H9 (cell line): ENCODE data around the gene IL17RE. TPM values are rescaled to one million over a fixed set of nuclear protein-coding genes. Genes with fewer than 3 reads are reported as not detected.

ENCODE experiments used
- DNase-seq: peaks from one replicate; pipeline ENCODE4 v3.0.0-alpha.2; 2017
- H2AFZ ChIP-seq: one replicate; pipeline ENCODE4 v1.6.1; 2013; ENCODE audit warnings: mild to moderate bottlenecking, low read length, control low read depth, moderate library complexity
- H2AK5ac ChIP-seq: 2 replicates; pipeline ENCODE4 v1.6.1; 2013; ENCODE audit warnings: low read length, control low read depth, mixed read lengths; ENCODE audit not compliant: insufficient read length
- H2BK120ac ChIP-seq: one replicate; pipeline ENCODE4 v1.6.1; 2013; ENCODE audit warnings: low read depth, mild to moderate bottlenecking, low read length, control low read depth, inconsistent platforms; ENCODE audit not compliant: poor library complexity, severe bottlenecking
- H2BK12ac ChIP-seq: 2 replicates; pipeline ENCODE4 v1.6.1; 2013; ENCODE audit warnings: low read length, control low read depth, mixed read lengths, low read depth; ENCODE audit not compliant: insufficient read length
- H2BK15ac ChIP-seq: 2 replicates; pipeline ENCODE4 v1.6.1; 2013; ENCODE audit warnings: low read depth, low read length, control low read depth
- H2BK20ac ChIP-seq: one replicate; pipeline ENCODE4 v1.6.1; 2013; ENCODE audit warnings: low read depth, mild to moderate bottlenecking, low read length, control low read depth, inconsistent platforms; ENCODE audit not compliant: poor library complexity, severe bottlenecking
- H2BK5ac ChIP-seq: 2 replicates; pipeline ENCODE4 v1.6.1; 2013; ENCODE audit warnings: low read length, control low read depth, mixed read lengths; ENCODE audit not compliant: insufficient read length
- H3K14ac ChIP-seq: 2 replicates; pipeline ENCODE4 v1.6.1; 2013; ENCODE audit warnings: low read length, control low read depth; ENCODE audit not compliant: insufficient read depth
- H3K18ac ChIP-seq: 2 replicates; pipeline ENCODE4 v1.6.1; 2013; ENCODE audit warnings: low read depth, mild to moderate bottlenecking, mixed read lengths, low read length, control low read depth; ENCODE audit not compliant: insufficient read length
- H3K23ac ChIP-seq: 2 replicates; pipeline ENCODE4 v1.6.1; 2013; ENCODE audit warnings: low read length, control low read depth, mixed read lengths, low read depth; ENCODE audit not compliant: insufficient read length
- H3K23me2 ChIP-seq: 2 replicates; pipeline ENCODE4 v1.6.1; 2013; ENCODE audit warnings: low read depth, mild to moderate bottlenecking, mixed read lengths, low read length, control low read depth; ENCODE audit not compliant: insufficient read length, poor library complexity, severe bottlenecking
- H3K27ac ChIP-seq: 2 replicates; pipeline ENCODE4 v1.5.1; 2013; ENCODE audit warnings: low read length, control low read depth, mixed read lengths, low read depth; ENCODE audit not compliant: insufficient read length
- H3K27me3 ChIP-seq: 2 replicates; pipeline ENCODE4 v1.6.1; 2013; ENCODE audit warnings: low read length, control low read depth, inconsistent platforms; ENCODE audit not compliant: insufficient read depth
- H3K4ac ChIP-seq: 2 replicates; pipeline ENCODE4 v1.6.1; 2013; ENCODE audit warnings: low read depth, mild to moderate bottlenecking, control low read depth, inconsistent platforms, low read length, moderate library complexity
- H3K4me1 ChIP-seq: 2 replicates; pipeline ENCODE4 v1.6.1; 2013; ENCODE audit warnings: low read length, control low read depth, inconsistent platforms; ENCODE audit not compliant: insufficient read depth
- H3K4me2 ChIP-seq: 2 replicates; pipeline ENCODE4 v1.6.1; 2013; ENCODE audit warnings: low read length, control low read depth, mixed read lengths; ENCODE audit not compliant: insufficient read length, insufficient read depth
- H3K56ac ChIP-seq: 2 replicates; pipeline ENCODE4 v1.6.1; 2013; ENCODE audit warnings: low read depth, mild to moderate bottlenecking, mixed read lengths, low read length, control low read depth; ENCODE audit not compliant: insufficient read length
- H3K79me1 ChIP-seq: 2 replicates; pipeline ENCODE4 v1.6.1; 2013; ENCODE audit warnings: low read depth, mild to moderate bottlenecking, moderate library complexity, low read length, control low read depth, inconsistent platforms; ENCODE audit not compliant: insufficient read depth, poor library complexity, severe bottlenecking
- H3K79me2 ChIP-seq: 2 replicates; pipeline ENCODE4 v1.6.1; 2013; ENCODE audit warnings: low read length, control low read depth, inconsistent platforms; ENCODE audit not compliant: insufficient read depth
- H3K9ac ChIP-seq: 2 replicates; pipeline ENCODE4 v1.6.1; 2013; ENCODE audit warnings: low read length, control low read depth, mixed read lengths; ENCODE audit not compliant: insufficient read length; ENCODE audit errors: extremely low read depth
- H3K9me3 ChIP-seq: one replicate; pipeline ENCODE4 v1.6.1; 2013; ENCODE audit warnings: low read depth, low read length, inconsistent platforms; ENCODE audit not compliant: control insufficient read depth
- H3T11ph ChIP-seq: one replicate; pipeline ENCODE4 v1.6.1; 2013; ENCODE audit warnings: mild to moderate bottlenecking, low read length, control low read depth, inconsistent platforms
- H4K20me1 ChIP-seq: one replicate; pipeline ENCODE4 v1.6.1; 2013; ENCODE audit not compliant: control insufficient read depth, insufficient read length, insufficient read depth
- H4K5ac ChIP-seq: 2 replicates; pipeline ENCODE4 v1.6.1; 2013; ENCODE audit warnings: low read depth, mild to moderate bottlenecking, mixed read lengths, low read length, control low read depth; ENCODE audit not compliant: insufficient read length
- H4K8ac ChIP-seq: replicated peaks from 2 replicates; pipeline ENCODE4 v1.6.1; 2013; ENCODE audit warnings: low read length, control low read depth, mixed read lengths, low read depth; ENCODE audit not compliant: insufficient read length
- H4K91ac ChIP-seq: 2 replicates; pipeline ENCODE4 v1.6.1; 2013; ENCODE audit warnings: low read depth, mild to moderate bottlenecking, moderate library complexity, mixed read lengths, low read length, control low read depth; ENCODE audit not compliant: insufficient read length
- H3K27ac Mint-ChIP-seq, 3 experiments: 2 replicates in 2 of 3; 3 replicates in 1 of 3; pipeline ENCODE4 v1.8.0; 2020 to 2021; ENCODE audit warnings: mixed read lengths in 3 of 3, mild to moderate bottlenecking in 1 of 3, moderate library complexity in 1 of 3
- H3K27me3 Mint-ChIP-seq: 2 replicates; pipeline ENCODE4 v1.8.0; 2021; ENCODE audit warnings: low read depth, mild to moderate bottlenecking, moderate library complexity, mixed read lengths
- H3K36me3 Mint-ChIP-seq, 3 experiments: 2 replicates in 2 of 3; 3 replicates in 1 of 3; pipeline ENCODE4 v1.8.0; 2020 to 2021; ENCODE audit warnings: low read depth in 3 of 3, mixed read lengths in 3 of 3; ENCODE audit not compliant: insufficient read depth in 1 of 3
- H3K4me1 Mint-ChIP-seq, 2 experiments: 2 replicates each; pipeline ENCODE4 v1.8.0; 2020; ENCODE audit warnings: mixed read lengths in 2 of 2
- H3K4me3 Mint-ChIP-seq, 2 experiments: 2 replicates in 1 of 2; 3 replicates in 1 of 2; pipeline ENCODE4 v1.8.0; 2020 to 2021; ENCODE audit warnings: mild to moderate bottlenecking in 2 of 2, mixed read lengths in 2 of 2, moderate library complexity in 1 of 2
- H3K9me3 Mint-ChIP-seq, 2 experiments: 2 replicates in 1 of 2; 3 replicates in 1 of 2; pipeline ENCODE4 v1.8.0; 2020; ENCODE audit warnings: mild to moderate bottlenecking in 2 of 2, mixed read lengths in 2 of 2, moderate library complexity in 1 of 2
- CTCF ChIP-seq: fragments of 200-600 bp; sonication (generic); conservative IDR thresholded peaks from 3 replicates; pipeline ENCODE4 v1.8.0; 2021; ENCODE audit warnings: antibody characterized with exemption, mild to moderate bottlenecking
- WGBS: extraction: QIAGEN DNeasy Blood & Tissue Kit; methylation state at CpG from one replicate; pipeline ENCODE4 v1.1.7; 2013; ENCODE audit warnings: missing lambda C conversion rate, low lambda C conversion rate, mixed read lengths; ENCODE audit not compliant: insufficient read length; ENCODE audit errors: extremely low coverage; 5-methylcytosine and 5-hydroxymethylcytosine counted together
- total RNA-seq: library from RNA; stranded (reverse); gene quantifications from 2 replicates; pipeline ENCODE4 v1.2.1, GENCODE V29; 2021

The IL17RE gene
- total RNA-seq, 1 experiment from 2014 or later = 2.1 TPM

- H3K9ac ChIP-seq = no peak overlapping the region
- H2BK120ac ChIP-seq = no peak overlapping the region
- H4K5ac ChIP-seq = no peak overlapping the region
- H3K9me3 ChIP-seq = no peaks in the 10 kb centered on the region
- H3K9me3 Mint-ChIP-seq = no peaks in the 10 kb centered on the region
- no peak overlapping the region for H3K27ac Mint-ChIP-seq
- H3K18ac ChIP-seq = no peak overlapping the region
- peaks cover 4% of the 10 kb centered on the region for H3K23me2 ChIP-seq
- H3K4me3 Mint-ChIP-seq = no peak overlapping the region
- H2AFZ ChIP-seq = no peak overlapping the region
- no peaks in the 10 kb centered on the region for H4K20me1 ChIP-seq
- H2BK5ac ChIP-seq = no peak overlapping the region
- H3K27me3 Mint-ChIP-seq = peaks cover 26% of the 10 kb centered on the region
- no CpG with 5 or more reads among the region's 12 CpGs for WGBS
- no peaks in the 10 kb centered on the region for H3K79me1 ChIP-seq
- no peak overlapping the region for H2BK20ac ChIP-seq
- H3K4me1 Mint-ChIP-seq = peaks cover under 1 to 4% of the 10 kb centered on the region in 2 experiments
- H3K4me1 ChIP-seq = no peaks in the 10 kb centered on the region
- no peak overlapping the region for H2BK15ac ChIP-seq
- no peak for DNase-seq
- no peak overlapping the region for H3K27ac ChIP-seq
- H4K91ac ChIP-seq = no peak overlapping the region
- no peak overlapping the region for H2BK12ac ChIP-seq
- no peak for TF ChIP-seq CTCF
- no peak overlapping the region for H3K4me2 ChIP-seq
- no peak overlapping the region for H3K14ac ChIP-seq
- no peak overlapping the region for H3K56ac ChIP-seq
- no peak overlapping the region for H3K23ac ChIP-seq
- no peak overlapping the region for H3K4ac ChIP-seq
- no peaks in the 10 kb centered on the region for H3K27me3 ChIP-seq
- H3K79me2 ChIP-seq = no peaks in the 10 kb centered on the region
- no peaks in the 10 kb centered on the region for H3K36me3 Mint-ChIP-seq
- no peak overlapping the region for H4K8ac ChIP-seq
- H2AK5ac ChIP-seq = no peak overlapping the region
- H3T11ph ChIP-seq = no peak overlapping the region
These were observed 35.5 kb upstream of the IL17RE start for GRCh38 chr3:9867106-9867505.
